Esophagus (tissue), 2 donors: ENCODE data around the gene RORB. TPM values are rescaled to one million over a fixed set of nuclear protein-coding genes. Genes with fewer than 3 reads are reported as not detected.

Experiments
- H3K27ac ChIP-seq, 2 donors: one replicate each; pipeline ENCODE4 v1.5.1; 2013; ENCODE audit warnings: low read depth in 2 of 2, mild to moderate bottlenecking in 2 of 2, inconsistent platforms in 1 of 2, low read length in 1 of 2, moderate library complexity in 1 of 2
- H3K27me3 ChIP-seq, 2 donors: one replicate each; pipeline ENCODE4 v1.6.1; 2013; ENCODE audit warnings: low read length in 2 of 2, control low read depth in 1 of 2, mild to moderate bottlenecking in 1 of 2; ENCODE audit not compliant: insufficient read depth in 2 of 2, control insufficient read depth in 1 of 2
- H3K36me3 ChIP-seq, 2 donors: one replicate each; pipeline ENCODE4 v1.6.1; 2013; ENCODE audit warnings: low read length in 1 of 2; ENCODE audit not compliant: control insufficient read depth in 2 of 2, insufficient read depth in 2 of 2
- H3K4me1 ChIP-seq, 2 donors: one replicate each; pipeline ENCODE4 v1.6.1; 2013; ENCODE audit warnings: low read length in 1 of 2; ENCODE audit not compliant: control insufficient read depth in 2 of 2, insufficient read depth in 2 of 2
- H3K4me3 ChIP-seq, 2 donors: one replicate each; pipeline ENCODE4 v1.5.1; 2013; ENCODE audit warnings: low read length in 2 of 2, mild to moderate bottlenecking in 2 of 2, low read depth in 1 of 2, moderate library complexity in 1 of 2
- H3K9me3 ChIP-seq, 2 donors: one replicate each; pipeline ENCODE4 v1.6.1; 2013; ENCODE audit warnings: mild to moderate bottlenecking in 2 of 2, low read depth in 1 of 2, low read length in 1 of 2, moderate library complexity in 1 of 2; ENCODE audit not compliant: control insufficient read depth in 2 of 2, insufficient read depth in 1 of 2
- WGBS, 2 donors: extraction: QIAGEN DNeasy Blood & Tissue Kit; methylation state at CpG; one replicate each; pipeline ENCODE4 v1.1.7; 2013; 5-methylcytosine and 5-hydroxymethylcytosine counted together
- polyA plus RNA-seq, 2 donors: library from polyadenylated mRNA; stranded (reverse); fragments of 200-250 nt; gene quantifications; one replicate each; pipeline ENCODE4 v1.2.3, GENCODE V29; 2013
- donor health status: healthy with polysubstance abuse.
- donor health status: Bipolar disorder and iron deficiency.

The RORB gene
- polyA plus RNA-seq = under 1 TPM; 0.04 to 0.05 TPM

DNA sequence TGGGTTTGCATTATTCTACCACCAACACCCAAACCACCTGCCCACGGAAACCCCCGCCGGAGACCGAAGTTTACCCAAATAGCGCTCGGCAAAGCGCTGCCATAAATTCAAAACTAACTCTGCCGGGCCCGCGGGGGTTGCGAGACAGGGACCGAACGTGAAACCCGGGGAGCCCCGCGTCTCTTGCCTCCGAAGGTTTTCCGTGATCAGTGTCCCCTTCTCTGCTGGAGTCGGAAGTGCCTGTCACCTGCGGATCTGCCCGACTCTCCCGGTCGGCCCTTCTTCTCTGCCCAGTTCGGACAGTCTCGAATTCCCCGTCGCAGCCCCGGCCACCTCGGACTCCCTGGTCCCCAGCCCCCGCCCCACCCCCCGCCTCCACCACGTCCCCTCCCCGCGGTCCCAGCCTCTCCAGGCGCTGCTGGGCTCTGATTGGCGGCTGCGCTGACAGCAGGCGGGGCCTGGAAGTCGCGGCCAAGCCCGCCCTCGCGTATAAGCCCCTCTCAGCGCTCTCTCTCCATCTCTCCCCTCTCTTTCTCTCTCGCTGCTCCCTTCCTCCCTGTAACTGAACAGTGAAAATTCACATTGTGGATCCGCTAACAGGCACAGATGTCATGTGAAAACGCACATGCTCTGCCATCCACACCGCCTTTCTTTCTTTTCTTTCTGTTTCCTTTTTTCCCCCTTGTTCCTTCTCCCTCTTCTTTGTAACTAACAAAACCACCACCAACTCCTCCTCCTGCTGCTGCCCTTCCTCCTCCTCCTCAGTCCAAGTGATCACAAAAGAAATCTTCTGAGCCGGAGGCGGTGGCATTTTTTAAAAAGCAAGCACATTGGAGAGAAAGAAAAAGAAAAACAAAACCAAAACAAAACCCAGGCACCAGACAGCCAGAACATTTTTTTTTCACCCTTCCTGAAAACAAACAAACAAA lies at the start of gene RORB:
Gene RORB, plus strand, starts transcription at position 517 of the 929 bp plus-strand sequence. CDS start 642 bp downstream, outside the sequence.
- Histone ChIP-seq H3K4me1 (peaks cover 9 to 17% of the 10 kb centered on the region in 2 donors), H3K36me3 (no peaks in the 10 kb centered on the region), H3K9me3 (no peaks in the 10 kb centered on the region), H3K4me3 (peak within 1 kb of the TSS; percentile 52 to 70), H3K27me3 (peaks cover 3 to 16% of the 10 kb centered on the region in 2 donors), H3K27ac (no peak within 1 kb of the TSS)
- WGBS, 2 donors = 0 to 1% methylated on average over 48 to 50 of the region's 50 CpGs

DNA sequence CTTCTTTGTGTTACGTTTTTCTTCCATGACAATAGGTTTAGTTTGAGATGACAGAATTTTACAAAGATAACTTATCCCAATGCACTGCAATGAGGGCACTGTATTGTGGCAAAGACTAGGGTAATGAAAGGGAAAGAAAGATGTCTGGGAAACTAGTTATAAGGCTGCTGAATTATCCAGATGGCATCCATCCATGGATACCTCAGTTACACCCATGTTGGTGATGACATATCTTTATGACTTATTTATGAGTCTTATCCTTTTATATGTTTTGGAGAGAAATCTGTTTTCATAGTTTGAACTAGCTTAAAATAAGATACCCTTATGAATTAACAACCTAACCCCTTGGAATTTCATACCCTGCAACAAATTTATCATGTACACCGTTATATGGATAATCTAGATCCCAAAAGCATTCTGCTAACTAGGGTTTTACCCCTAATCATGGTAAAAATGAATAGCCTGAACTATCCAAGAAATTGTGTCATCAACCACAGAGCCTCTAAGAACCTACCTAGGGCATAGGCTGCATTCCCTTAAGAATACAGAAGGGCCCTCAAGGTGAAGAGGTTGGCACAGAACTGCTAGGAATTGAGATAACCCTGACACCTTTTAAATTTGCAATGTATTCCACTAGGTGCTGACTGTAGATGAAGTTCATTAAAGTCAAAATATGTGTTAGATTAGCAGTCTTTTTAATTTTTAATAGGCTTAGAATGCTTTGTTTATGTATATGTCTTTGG lies 49.5 kb upstream of the RORB start:
- no peaks in the 10 kb centered on the region for H3K4me1 ChIP-seq
- no peak overlapping the region for H3K27ac ChIP-seq
- H3K36me3 ChIP-seq = no peaks in the 10 kb centered on the region
- no peaks in the 10 kb centered on the region for H3K9me3 ChIP-seq
- H3K27me3 ChIP-seq = no peaks in the 10 kb centered on the region
- WGBS, 2 donors = 69% methylated on average over 2 of the region's 2 CpGs
- H3K4me3 ChIP-seq = no peak overlapping the region

DNA sequence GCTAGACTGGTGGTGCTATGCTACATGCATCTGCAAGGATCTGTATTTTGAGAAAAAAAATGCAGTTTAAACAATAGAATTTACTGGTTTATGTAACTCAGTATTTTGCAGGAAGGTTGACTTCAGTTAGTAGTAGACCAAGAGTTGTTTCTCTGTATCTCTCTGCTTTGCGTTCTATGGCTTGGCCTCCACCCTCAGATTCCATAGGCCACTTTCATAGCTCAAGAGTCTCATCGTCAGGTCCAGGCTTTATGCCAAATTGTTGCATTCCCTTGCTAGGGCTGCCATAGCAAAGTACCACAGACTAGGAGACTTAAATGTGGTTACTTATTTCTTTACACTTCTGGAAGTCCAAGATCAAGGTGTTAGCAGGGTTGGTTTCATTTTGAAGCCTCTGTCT lies 48.1 kb upstream of the RORB start:
- Histone ChIP-seq H3K4me1 (no peaks in the 10 kb centered on the region), H3K27me3 (no peaks in the 10 kb centered on the region), H3K4me3 (no peak overlapping the region), H3K36me3 (no peaks in the 10 kb centered on the region), H3K9me3 (no peaks in the 10 kb centered on the region), H3K27ac (no peak overlapping the region)
- 82 to 87% methylated on average over 2 of the region's 2 CpGs for WGBS, 2 donors

DNA sequence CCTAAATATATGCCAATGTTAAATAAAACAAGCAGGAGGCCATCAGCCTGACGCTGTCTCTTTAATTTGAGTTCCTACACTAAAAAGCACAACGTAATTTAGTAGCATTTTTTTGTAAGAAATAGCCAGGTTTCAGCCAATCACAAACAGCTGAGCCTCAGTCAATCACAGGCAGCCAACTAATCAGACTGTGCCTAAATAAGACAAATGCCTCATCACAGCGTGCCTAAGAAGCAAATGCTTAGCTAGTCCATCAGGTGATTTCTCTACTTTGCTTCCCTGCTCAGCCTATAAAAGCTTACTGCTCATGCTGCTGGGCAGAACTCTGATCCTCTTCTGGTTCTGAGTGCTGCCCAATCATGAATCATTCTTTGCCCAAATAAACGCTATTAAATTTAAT lies 38.3 kb upstream of the RORB start:
- no peak overlapping the region for H3K4me3 ChIP-seq
- H3K27me3 ChIP-seq = no peaks in the 10 kb centered on the region
- WGBS, 2 donors = 57% methylated on average over 4 of the region's 4 CpGs

DNA sequence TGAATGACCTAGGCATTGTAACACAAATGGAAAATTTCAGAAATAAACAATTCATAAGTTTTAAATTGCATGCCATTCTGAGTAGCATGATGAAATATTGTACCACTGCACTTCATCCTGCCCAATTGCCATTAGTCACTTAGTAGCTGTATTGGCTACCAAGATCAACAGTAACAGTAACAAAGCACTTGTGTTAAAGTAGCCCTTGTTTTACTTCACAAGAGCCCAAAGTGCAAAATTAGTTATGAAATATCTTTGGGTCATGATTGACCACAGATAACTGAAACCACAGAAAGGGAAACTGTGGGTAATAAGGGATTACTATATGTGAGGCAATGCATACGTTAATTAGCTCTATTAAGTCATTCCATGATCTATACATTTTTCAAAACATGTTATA lies 33.3 kb upstream of the RORB start:
- no peak overlapping the region for H3K27ac ChIP-seq
- no peak overlapping the region for H3K4me3 ChIP-seq
- 63 to 75% methylated on average over 1 of the region's 1 CpG for WGBS, 2 donors
- H3K36me3 ChIP-seq = no peaks in the 10 kb centered on the region
- H3K4me1 ChIP-seq = no peaks in the 10 kb centered on the region
- H3K27me3 ChIP-seq = no peaks in the 10 kb centered on the region
- H3K9me3 ChIP-seq = no peaks in the 10 kb centered on the region

More for the DNA sequence above, 38.3 kb upstream of the RORB start:
- Histone ChIP-seq H3K27ac (no peak overlapping the region), H3K4me1 (no peaks in the 10 kb centered on the region), H3K9me3 (no peaks in the 10 kb centered on the region), H3K36me3 (no peaks in the 10 kb centered on the region)

DNA sequence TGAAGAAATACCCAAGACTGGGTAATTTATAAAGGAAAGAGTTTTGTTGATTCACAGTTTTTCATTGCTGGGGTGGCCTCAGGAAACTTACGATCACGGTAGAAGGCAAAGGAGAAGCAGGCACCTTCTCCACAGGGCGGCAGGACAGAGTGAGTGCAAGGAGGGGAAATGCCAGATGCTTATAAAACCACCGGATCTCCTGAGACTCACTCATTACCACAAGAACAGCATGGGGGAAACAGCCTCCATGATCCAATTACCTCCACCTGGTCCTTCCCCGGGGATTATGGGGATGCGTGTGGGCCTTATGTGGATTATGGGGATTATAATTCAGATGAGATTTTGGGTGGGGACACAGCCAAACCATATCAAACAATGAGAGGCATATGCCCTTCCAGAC lies 18.5 kb upstream of the RORB start:
- Histone ChIP-seq H3K4me1 (no peaks in the 10 kb centered on the region), H3K36me3 (no peaks in the 10 kb centered on the region), H3K27me3 (no peaks in the 10 kb centered on the region), H3K9me3 (no peaks in the 10 kb centered on the region), H3K27ac (no peak overlapping the region), H3K4me3 (no peak overlapping the region)
- WGBS, 2 donors = 83 to 85% methylated on average over 6 of the region's 6 CpGs

DNA sequence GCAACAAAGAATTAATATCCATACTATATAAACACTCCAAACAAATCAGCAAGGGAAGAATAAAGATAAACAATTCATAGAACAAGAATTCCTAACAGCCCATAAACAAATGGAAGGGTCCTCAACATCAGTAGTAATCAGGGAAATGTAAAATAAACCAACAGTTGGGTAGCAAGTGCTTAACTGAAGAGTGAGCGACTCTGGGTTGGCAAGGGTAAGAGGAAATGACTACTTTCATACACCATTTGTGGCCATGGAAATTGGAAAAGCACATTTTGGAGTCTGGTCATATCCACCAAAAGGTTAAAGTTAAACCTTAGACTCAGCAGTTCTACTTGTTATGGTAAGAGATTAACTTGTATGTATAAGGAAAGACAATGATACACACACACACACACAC lies 17.4 kb upstream of the RORB start:
- H3K9me3 ChIP-seq = no peaks in the 10 kb centered on the region
- 60 to 74% methylated on average over 1 of the region's 1 CpG for WGBS, 2 donors
- no peaks in the 10 kb centered on the region for H3K27me3 ChIP-seq
- no peak overlapping the region for H3K27ac ChIP-seq
- no peaks in the 10 kb centered on the region for H3K36me3 ChIP-seq
- H3K4me3 ChIP-seq = no peak overlapping the region
- H3K4me1 ChIP-seq = no peaks in the 10 kb centered on the region

DNA sequence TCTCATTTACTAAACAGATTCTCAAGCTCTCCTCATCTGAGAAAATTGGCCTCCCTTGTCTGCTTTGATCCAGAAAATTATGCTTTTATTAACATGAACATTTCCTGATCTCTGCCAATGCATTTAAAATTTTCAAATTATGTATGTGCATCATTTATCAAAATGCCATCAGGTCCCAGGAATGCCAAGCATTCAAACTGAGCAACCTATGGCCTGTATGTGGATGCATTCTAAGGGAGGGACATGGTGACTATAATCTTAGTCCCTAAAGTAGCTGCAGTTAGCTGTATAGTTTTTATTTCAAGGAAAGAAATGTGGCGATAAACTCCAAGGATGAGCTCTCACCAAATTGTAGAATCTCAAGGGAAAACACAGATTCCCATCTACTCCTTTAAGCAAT lies 9.7 kb upstream of the RORB start:
- H3K27me3 ChIP-seq = no peaks in the 10 kb centered on the region
- no peaks in the 10 kb centered on the region for H3K9me3 ChIP-seq
- 91 to 97% methylated on average over 1 of the region's 1 CpG for WGBS, 2 donors
- H3K4me1 ChIP-seq = no peaks in the 10 kb centered on the region
- no peak overlapping the region for H3K4me3 ChIP-seq
- no peaks in the 10 kb centered on the region for H3K36me3 ChIP-seq
- H3K27ac ChIP-seq = no peak overlapping the region

DNA sequence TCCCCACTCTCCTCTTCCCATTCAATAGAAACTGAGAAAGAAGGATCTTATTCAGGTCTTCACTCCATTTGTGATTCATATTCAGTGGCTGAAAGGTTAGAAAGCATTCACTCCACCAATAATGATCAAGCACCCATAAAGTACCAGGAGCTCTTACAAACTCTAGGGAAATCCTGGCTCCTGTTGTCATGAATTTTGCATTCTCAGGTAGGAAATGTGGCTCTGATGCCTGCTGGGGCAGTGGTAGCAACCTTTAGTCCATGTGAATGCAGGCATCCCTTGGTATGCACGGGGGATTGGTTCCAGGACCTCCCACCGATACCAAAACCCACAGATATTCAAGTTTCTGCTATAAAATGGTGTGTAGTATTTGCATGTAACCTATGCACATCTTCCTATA lies 3.6 kb upstream of the RORB start:
- 34 to 38% methylated on average over 2 of the region's 2 CpGs for WGBS, 2 donors
- no peaks in the 10 kb centered on the region for H3K36me3 ChIP-seq
- H3K27ac ChIP-seq = no peak overlapping the region
- peaks cover under 1 to 8% of the 10 kb centered on the region in 2 donors for H3K4me1 ChIP-seq
- no peaks in the 10 kb centered on the region for H3K9me3 ChIP-seq
- peaks cover 0 to 8% of the 10 kb centered on the region in 2 donors for H3K27me3 ChIP-seq
- H3K4me3 ChIP-seq = no peak overlapping the region
